B cell (primary cell): ENCODE measurements around the gene DGCR6L. TPM values are rescaled to one million over a fixed set of nuclear protein-coding genes. Genes with fewer than 3 reads are reported as not detected.

ENCODE experiments used
- ATAC-seq: fragments of 200-7000 bp; cut with Tn5 transposase; one replicate; pipeline ENCODE4 v1.10.0; 2021; ENCODE audit warnings: low read depth, mild to moderate bottlenecking, moderate number of reproducible peaks, moderate library complexity
- CTCF ChIA-PET: fragments of 350-600 bp; sonication (Branson Sonifier 250); formaldehyde crosslinking; loops from one replicate; lab custom pipeline; 2021; ENCODE audit warnings: antibody characterized with exemption, inconsistent platforms; lab: Charles Lee
- POLR2A ChIA-PET: fragments of 350-600 bp; sonication (Branson Sonifier 250); formaldehyde crosslinking; loops from one replicate; lab custom pipeline; 2021; ENCODE audit warnings: antibody characterized with exemption; lab: Charles Lee
- DNase-seq: peaks from one replicate; pipeline ENCODE4 v3.0.0; 2013
- H2AFZ ChIP-seq: 2 replicates; pipeline ENCODE4 v1.6.1; 2012; ENCODE audit warnings: mild to moderate bottlenecking, low read depth, low read length; ENCODE audit not compliant: insufficient read depth, poor library complexity, severe bottlenecking
- H3K27ac ChIP-seq, 2 donors: 1 replicate in 1 of 2; 2 replicates in 1 of 2; pipeline ENCODE4 v1.5.1; 2012 to 2013; ENCODE audit warnings: low read length in 2 of 2, mild to moderate bottlenecking in 2 of 2, moderate library complexity in 1 of 2
- H3K27me3 ChIP-seq, 4 experiments: fragments of 200-600 bp in 1 of 4; sonication (generic) in 1 of 4; replicated peaks in 1 of 4; 1 replicate in 2 of 4; 2 replicates in 2 of 4; pipeline versions ENCODE4 v1.6.1 to v1.7.0; 2013 to 2016; ENCODE audit warnings: low read length in 3 of 4, mild to moderate bottlenecking in 2 of 4, mixed read lengths in 1 of 4, moderate library complexity in 1 of 4; ENCODE audit not compliant: insufficient read depth in 4 of 4, control insufficient read depth in 3 of 4; ENCODE audit errors: control extremely low read depth in 1 of 4
- H3K36me3 ChIP-seq, 2 experiments: replicated peaks in 1 of 2; 1 replicate in 1 of 2; 2 replicates in 1 of 2; pipeline versions ENCODE4 v1.6.1 to v1.7.1; 2013; ENCODE audit warnings: low read length in 1 of 2; ENCODE audit not compliant: insufficient read depth in 2 of 2, control insufficient read depth in 1 of 2; ENCODE audit errors: control extremely low read depth in 1 of 2, extremely low read depth in 1 of 2
- H3K4me1 ChIP-seq, 2 donors: fragments of 200-600 bp in 1 of 2; sonication (generic) in 1 of 2; 1 replicate in 1 of 2; 2 replicates in 1 of 2; pipeline versions ENCODE4 v1.5.1 to v1.6.1; 2013 to 2017; ENCODE audit warnings: low read length in 2 of 2; ENCODE audit not compliant: control insufficient read depth in 2 of 2, insufficient read depth in 2 of 2
- H3K4me2 ChIP-seq: replicated peaks from 2 replicates; pipeline ENCODE3; 2012; ENCODE audit warnings: mild to moderate bottlenecking, low read depth, low read length; ENCODE audit not compliant: poor library complexity, severe bottlenecking
- H3K4me3 ChIP-seq, 5 experiments: fragments of 200-600 bp in 1 of 5; sonication (generic) in 1 of 5; 1 replicate in 3 of 5; 2 replicates in 2 of 5; pipeline versions ENCODE4 v1.5.1 to v1.7.0; 2011 to 2016; ENCODE audit warnings: low read length in 4 of 5, mild to moderate bottlenecking in 4 of 5, low read depth in 2 of 5, control low read depth in 1 of 5, moderate library complexity in 1 of 5; ENCODE audit not compliant: insufficient read depth in 1 of 5; ENCODE audit errors: control extremely low read depth in 1 of 5, extremely low read depth in 1 of 5
- H3K79me2 ChIP-seq: fragments of 200-600 bp; sonication (generic); one replicate; pipeline ENCODE4 v1.6.0; 2016; ENCODE audit warnings: low read length; ENCODE audit not compliant: control insufficient read depth, insufficient read depth
- H3K9ac ChIP-seq: fragments of 200-600 bp; sonication (generic); 2 replicates; pipeline ENCODE4 v1.6.1; 2017; ENCODE audit warnings: mild to moderate bottlenecking, low read length, moderate library complexity
- H3K9me3 ChIP-seq, 3 donors: one replicate each; pipeline versions ENCODE4 v1.6.1 to v1.7.1; 2013; ENCODE audit warnings: low read length in 2 of 3; ENCODE audit not compliant: control insufficient read depth in 2 of 3, insufficient read depth in 1 of 3; ENCODE audit errors: control extremely low read depth in 1 of 3
- H4K20me1 ChIP-seq: 2 replicates; pipeline ENCODE4 v1.6.0; 2012; ENCODE audit warnings: mild to moderate bottlenecking, low read length; ENCODE audit not compliant: insufficient read depth, control insufficient read depth, poor library complexity, severe bottlenecking
- H3K27ac Mint-ChIP-seq: one replicate; pipeline ENCODE4 v1.8.0; 2021; ENCODE audit warnings: mixed read lengths
- H3K27me3 Mint-ChIP-seq: one replicate; pipeline ENCODE4 v1.8.0; 2021; ENCODE audit warnings: mixed read lengths
- H3K4me1 Mint-ChIP-seq: one replicate; pipeline ENCODE4 v1.8.0; 2021; ENCODE audit warnings: mixed read lengths
- H3K4me3 Mint-ChIP-seq: one replicate; pipeline ENCODE4 v1.8.0; 2021; ENCODE audit warnings: mixed read lengths
- H3K9me3 Mint-ChIP-seq: one replicate; pipeline ENCODE4 v1.8.0; 2022; ENCODE audit warnings: mixed read lengths; ENCODE audit not compliant: insufficient read depth
- EZH2 ChIP-seq: IDR thresholded peaks from 2 replicates; pipeline ENCODE4 v1.6.1; 2012; ENCODE audit warnings: borderline replicate concordance, low read depth, mild to moderate bottlenecking, moderate library complexity, low read length; ENCODE audit not compliant: insufficient read depth, poor library complexity, severe bottlenecking
- WGBS: methylation state at CpG from one replicate; pipeline ENCODE4 v1.1.5; 2013; ENCODE audit warnings: missing lambda C conversion rate; ENCODE audit not compliant: insufficient coverage; 5-methylcytosine and 5-hydroxymethylcytosine counted together
- intact Hi-C: fragments of 100-400 bp; cut with micrococcal nuclease; formaldehyde crosslinking; loops from one replicate; pipeline ENCODE4 v1.10.0; 2022
- polyA plus RNA-seq: library from polyadenylated mRNA; depleted of rRNA; stranded (reverse); fragments of >200 nt; gene quantifications from 2 replicates; pipeline ENCODE4 v1.2.3, GENCODE V29; 2012
- total RNA-seq, 2 donors: library from RNA; stranded (reverse); fragments of 120-200 nt in 1 of 2; gene quantifications; 1 replicate in 1 of 2; 2 replicates in 1 of 2; pipeline versions ENCODE4 v1.2.3 to v1.2.4, GENCODE V29; 2013 to 2022
- TF ChIP-seq, protein P1 (sequence below): fragments of 200-600 bp; IDR thresholded peaks from one replicate; pipeline ENCODE4 v1.8.0; 2022; ENCODE audit warnings: antibody characterized with exemption, mild to moderate bottlenecking

DGCR6L gene
- total and polyA plus RNA-seq, 2 donors (not counting 1 experiment from before 2014, with no cell fraction given), result 21.2 to 33.4 TPM

DNA sequence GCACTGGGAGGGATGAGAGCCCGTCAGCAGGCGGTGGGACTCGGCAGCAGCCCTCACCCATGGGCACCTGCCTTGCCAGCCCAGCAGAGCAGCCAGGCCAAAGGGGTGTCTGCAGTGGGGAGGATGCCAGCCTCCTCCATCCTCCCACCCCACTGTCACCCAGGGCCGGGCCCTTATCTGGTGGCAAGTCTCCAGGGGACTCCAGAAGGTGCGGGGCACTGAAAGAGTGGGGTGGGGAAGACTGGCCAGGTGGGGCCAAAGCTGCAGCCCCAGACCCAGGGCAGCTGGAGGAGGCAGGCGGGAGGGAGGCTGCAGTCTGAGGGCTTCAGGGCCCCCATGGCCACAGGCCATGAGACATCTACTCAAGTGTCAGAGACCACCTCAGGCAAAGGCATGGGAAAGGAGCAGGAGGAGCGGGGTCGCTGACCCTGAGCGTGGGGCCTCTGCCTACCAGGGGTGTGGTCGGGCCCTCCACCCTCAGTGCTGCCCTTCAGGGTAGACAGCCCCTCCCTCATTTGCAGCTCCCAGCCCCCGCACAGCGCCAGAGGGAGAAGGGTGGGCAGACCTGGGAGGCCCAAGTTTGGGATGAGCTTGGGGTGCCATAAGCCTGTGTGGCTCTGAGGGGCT is 3.5 kb downstream of the DGCR6L start:
- Histone ChIP-seq H3K79me2 (peaks cover 40% of the 10 kb centered on the region), H3K27me3 (no peaks in the 10 kb centered on the region), H4K20me1 (peaks cover 12% of the 10 kb centered on the region), H3K27ac (no peak overlapping the region), H3K36me3 (no peaks in the 10 kb centered on the region), H3K4me1 (peaks cover 6 to 20% of the 10 kb centered on the region in 2 donors), H3K9ac (no peak overlapping the region), H3K9me3 (no peaks in the 10 kb centered on the region), H3K4me2 (no peak overlapping the region), H2AFZ (no peak overlapping the region), H3K4me3 (no peak overlapping the region)
- intact Hi-C loops, result no loop called here
- no peak for ATAC-seq
- no peaks in the 10 kb centered on the region for H3K9me3 Mint-ChIP-seq
- no peak overlapping the region for H3K27ac Mint-ChIP-seq
- DNase-seq, result peak; percentile 7
- no peaks in the 10 kb centered on the region for H3K27me3 Mint-ChIP-seq
- TF ChIP-seq, protein P1, sequence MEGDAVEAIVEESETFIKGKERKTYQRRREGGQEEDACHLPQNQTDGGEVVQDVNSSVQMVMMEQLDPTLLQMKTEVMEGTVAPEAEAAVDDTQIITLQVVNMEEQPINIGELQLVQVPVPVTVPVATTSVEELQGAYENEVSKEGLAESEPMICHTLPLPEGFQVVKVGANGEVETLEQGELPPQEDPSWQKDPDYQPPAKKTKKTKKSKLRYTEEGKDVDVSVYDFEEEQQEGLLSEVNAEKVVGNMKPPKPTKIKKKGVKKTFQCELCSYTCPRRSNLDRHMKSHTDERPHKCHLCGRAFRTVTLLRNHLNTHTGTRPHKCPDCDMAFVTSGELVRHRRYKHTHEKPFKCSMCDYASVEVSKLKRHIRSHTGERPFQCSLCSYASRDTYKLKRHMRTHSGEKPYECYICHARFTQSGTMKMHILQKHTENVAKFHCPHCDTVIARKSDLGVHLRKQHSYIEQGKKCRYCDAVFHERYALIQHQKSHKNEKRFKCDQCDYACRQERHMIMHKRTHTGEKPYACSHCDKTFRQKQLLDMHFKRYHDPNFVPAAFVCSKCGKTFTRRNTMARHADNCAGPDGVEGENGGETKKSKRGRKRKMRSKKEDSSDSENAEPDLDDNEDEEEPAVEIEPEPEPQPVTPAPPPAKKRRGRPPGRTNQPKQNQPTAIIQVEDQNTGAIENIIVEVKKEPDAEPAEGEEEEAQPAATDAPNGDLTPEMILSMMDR, result no peak
- TF ChIP-seq EZH2, result no peak
- H3K4me3 Mint-ChIP-seq, result no peak overlapping the region
- WGBS, result 100% methylated on average over 6 of the region's 12 CpGs
- peaks cover 24% of the 10 kb centered on the region for H3K4me1 Mint-ChIP-seq
- CTCF ChIA-PET, result no interaction called here
- POLR2A ChIA-PET, result no interaction called here

DNA sequence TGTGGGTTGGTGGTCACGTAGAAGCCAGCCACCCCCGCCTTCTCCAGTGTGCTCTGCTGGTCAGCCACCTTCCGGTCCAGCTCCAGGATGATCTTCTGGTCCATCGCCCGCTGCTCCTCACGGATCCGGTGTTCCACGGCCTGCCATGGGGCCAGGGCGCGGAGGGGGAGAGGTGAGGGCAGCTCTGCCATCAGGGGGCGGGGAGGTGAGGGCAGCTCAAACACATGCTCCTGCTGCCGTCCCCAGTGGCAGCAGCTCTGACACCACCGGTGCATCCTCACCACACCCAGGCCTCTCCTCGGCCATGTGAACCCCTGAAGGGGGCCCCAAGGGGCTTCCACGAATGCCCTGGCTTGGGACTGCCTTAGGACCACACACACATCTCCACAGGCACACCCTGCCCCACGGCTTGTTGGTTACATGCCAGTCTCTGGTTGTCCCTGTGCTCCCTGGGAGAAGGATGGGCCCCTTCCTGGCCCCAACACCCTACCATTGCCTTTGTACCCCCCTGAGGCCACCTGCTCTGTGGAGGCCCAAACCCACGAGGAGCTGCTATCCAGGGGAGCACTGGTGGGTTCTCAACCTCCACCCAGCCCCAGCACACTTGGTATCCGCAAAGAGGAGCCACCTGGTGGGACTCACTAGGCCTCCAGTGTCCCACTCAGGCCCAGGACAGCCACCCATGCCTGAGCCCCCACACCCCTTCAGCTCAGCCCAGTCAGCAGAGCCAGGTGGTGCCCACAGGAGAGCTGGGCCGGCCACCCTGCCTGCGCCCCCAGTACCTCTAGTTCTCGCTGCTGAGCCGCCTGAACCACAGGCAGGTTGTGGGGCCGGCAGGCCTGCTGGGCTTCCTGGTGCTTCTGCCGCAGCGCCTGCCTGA is 4.3 kb downstream of the DGCR6L start:
- H3K4me1 Mint-ChIP-seq, result peaks cover 20% of the 10 kb centered on the region
- H3K27me3 Mint-ChIP-seq, result no peaks in the 10 kb centered on the region
- no peaks in the 10 kb centered on the region for H3K36me3 ChIP-seq
- peak; percentile 4 for DNase-seq
- ChIA-PET CTCF (no interaction called here), POLR2A (no interaction called here)
- H3K27ac Mint-ChIP-seq, result no peak overlapping the region
- ATAC-seq, result no peak
- intact Hi-C loops, result no loop called here
- H3K4me1 ChIP-seq, result peaks cover 6 to 16% of the 10 kb centered on the region in 2 donors
- no peak overlapping the region for H3K4me2 ChIP-seq
- no peak overlapping the region for H3K27ac ChIP-seq
- peaks cover 36% of the 10 kb centered on the region for H3K79me2 ChIP-seq
- no peaks in the 10 kb centered on the region for H3K27me3 ChIP-seq
- TF ChIP-seq, protein P1, result no peak
- TF ChIP-seq EZH2, result no peak
- no peaks in the 10 kb centered on the region for H3K9me3 ChIP-seq
- H4K20me1 ChIP-seq, result peaks cover 12% of the 10 kb centered on the region
- no peak overlapping the region for H3K9ac ChIP-seq
- WGBS, result 95% methylated on average over 23 of the region's 25 CpGs
- no peak overlapping the region for H2AFZ ChIP-seq
- H3K4me3 Mint-ChIP-seq, result no peak overlapping the region
- no peak overlapping the region for H3K4me3 ChIP-seq
- no peaks in the 10 kb centered on the region for H3K9me3 Mint-ChIP-seq
